Dedifferentiated amniotic fluid mesenchymal stem cell (primary cell): ENCODE data around the gene ATP6V0B.

ENCODE experiments used
- DNase-seq: peaks from one replicate; pipeline ENCODE4 v3.0.0-alpha.2; 2016; ENCODE audit errors: extremely low spot score

Gene ATP6V0B

DNA sequence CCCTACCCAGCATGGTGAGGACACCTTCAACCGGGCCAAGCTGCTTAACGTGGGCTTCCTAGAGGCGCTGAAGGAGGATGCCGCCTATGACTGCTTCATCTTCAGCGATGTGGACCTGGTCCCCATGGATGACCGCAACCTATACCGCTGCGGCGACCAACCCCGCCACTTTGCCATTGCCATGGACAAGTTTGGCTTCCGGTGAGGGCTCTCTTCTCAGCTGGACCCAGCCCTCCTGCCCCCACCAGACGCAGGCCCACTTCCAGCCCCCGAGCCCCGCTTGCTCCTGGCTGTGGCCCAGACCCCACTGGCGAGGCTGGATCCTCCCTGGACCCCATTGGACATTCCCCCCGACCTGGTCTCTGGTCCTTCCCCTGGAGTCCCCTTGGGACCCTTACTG, 10.1 kb downstream of the ATP6V0B start:
- no peak for DNase-seq

DNA sequence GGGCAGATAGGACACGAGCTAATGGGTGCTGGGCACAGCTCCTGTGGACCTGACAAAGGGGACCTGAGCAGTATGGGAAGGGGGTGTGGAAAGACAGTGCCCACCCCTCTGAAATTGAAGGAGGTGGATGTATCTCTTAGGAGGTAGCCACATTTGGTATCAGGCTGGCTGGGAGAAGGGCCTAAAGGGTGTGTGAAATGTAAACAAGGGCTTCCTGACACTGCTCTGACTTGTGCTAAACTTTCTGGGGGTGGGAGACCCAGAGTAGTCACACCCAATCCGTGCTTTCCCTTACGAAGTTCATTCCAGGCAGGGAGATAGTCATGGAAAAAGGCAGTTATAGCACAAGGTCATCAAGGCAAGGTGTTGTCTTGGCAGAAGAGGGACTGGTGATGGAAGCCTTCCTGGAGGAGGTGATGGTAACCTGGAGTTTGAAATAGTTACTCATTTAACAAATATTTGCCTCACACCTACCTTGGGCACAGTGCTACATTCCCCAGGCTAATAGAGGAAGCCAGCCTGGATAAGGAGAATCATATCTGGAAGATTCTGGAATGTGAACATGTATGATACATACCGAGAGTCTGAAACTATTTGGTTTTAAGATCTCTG, 11.3 kb downstream of the ATP6V0B start:
- no peak for DNase-seq

DNA sequence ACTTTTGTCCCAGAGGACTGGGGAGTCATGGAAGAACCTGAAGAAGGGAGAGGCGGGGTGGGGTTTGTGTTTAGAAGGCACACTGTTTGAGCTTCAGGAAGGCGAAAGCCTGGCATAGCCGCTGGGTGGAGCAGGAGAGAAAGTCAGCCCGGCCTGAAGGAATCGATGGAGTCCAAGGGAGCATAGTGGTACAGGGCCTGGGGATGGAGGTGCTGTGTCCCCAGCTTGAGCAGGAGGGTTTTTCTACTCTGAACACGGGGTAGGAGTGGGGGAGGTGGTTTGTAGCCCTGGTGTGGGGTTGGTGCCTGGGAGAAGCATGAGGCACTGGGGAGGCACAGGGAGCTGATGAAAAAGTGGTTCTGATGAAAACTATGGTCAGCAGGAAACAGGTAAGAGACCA, 12.0 kb downstream of the ATP6V0B start:
- DNase-seq, result no peak

DNA sequence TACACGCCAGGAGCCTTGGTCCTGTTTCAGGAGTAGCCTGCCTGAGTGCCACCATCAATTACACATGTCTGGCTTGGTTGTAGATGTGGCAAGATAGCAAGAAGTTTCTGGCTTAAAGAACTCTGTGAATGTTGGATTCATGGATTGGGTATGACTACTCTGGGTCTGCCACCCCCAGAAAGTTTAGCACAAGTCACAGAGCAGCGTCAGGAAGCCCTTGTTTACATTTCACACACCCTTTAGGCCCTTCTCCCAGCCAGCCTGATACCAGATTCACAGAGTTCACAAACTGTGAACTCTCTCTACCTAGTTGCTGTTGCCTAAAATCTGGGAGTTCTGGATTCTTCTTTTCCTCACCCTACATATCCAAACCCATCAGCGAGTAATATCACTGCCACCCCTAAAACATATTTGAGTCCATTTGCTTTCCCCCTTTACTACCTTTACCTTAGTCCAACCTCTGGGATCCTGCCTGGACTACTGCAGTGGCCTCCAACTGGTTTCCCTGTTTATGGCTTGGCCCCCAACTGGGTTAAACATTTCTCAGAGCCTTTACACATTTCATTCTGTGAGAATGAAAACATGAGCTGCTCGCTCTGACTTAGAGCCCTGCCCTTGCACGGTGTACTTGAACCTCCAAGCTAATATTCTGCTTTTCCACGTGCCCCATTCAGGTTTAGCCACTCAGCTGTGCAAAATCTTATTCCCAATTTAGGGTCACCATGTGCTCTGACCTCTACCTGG, 12.6 kb downstream of the ATP6V0B start:
- no peak for DNase-seq

DNA sequence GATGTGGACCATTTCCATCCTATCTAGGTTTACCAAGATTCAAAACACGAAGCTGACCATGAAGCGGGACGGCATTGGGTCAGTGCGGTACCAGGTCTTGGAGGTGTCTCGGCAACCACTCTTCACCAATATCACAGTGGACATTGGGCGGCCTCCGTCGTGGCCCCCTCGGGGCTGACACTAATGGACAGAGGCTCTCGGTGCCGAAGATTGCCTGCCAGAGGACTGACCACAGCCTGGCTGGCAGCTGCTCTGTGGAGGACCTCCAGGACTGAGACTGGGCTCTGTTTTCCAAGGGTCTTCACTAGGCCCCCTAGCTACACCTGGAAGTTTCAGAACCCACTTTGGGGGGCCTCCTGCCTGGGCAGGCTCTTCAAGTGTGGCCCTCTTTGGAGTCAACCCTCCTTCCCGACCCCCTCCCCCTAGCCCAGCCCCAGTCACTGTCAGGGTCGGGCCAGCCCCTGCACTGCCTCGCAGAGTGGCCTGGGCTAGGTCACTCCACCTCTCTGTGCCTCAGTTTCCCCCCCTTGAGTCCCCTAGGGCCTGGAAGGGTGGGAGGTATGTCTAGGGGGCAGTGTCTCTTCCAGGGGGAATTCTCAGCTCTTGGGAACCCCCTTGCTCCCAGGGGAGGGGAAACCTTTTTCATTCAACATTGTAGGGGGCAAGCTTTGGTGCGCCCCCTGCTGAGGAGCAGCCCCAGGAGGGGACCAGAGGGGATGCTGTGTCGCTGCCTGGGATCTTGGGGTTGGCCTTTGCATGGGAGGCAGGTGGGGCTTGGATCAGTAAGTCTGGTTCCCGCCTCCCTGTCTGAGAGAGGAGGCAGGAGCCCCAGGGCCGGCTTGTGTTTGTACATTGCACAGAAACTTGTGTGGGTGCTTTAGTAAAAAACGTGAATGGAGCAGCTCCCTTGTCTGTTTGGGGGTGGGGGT, 15.8 kb downstream of the ATP6V0B start:
- DNase-seq, result no peak

DNA sequence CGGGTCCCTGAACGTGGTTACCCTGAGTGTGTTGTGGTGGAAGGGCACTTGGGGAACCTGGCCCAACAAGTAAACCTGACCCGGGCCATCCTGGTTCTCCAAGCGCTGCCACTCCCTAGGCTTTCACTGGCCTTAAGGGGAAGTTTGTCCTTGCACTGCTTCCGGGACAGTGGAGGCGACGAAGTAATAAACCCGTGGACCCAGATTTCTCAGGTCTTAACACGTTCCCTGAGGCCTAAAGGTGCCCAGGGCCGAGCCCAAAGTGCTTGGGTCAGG, 16.4 kb downstream of the ATP6V0B start:
- DNase-seq, result no peak

DNA sequence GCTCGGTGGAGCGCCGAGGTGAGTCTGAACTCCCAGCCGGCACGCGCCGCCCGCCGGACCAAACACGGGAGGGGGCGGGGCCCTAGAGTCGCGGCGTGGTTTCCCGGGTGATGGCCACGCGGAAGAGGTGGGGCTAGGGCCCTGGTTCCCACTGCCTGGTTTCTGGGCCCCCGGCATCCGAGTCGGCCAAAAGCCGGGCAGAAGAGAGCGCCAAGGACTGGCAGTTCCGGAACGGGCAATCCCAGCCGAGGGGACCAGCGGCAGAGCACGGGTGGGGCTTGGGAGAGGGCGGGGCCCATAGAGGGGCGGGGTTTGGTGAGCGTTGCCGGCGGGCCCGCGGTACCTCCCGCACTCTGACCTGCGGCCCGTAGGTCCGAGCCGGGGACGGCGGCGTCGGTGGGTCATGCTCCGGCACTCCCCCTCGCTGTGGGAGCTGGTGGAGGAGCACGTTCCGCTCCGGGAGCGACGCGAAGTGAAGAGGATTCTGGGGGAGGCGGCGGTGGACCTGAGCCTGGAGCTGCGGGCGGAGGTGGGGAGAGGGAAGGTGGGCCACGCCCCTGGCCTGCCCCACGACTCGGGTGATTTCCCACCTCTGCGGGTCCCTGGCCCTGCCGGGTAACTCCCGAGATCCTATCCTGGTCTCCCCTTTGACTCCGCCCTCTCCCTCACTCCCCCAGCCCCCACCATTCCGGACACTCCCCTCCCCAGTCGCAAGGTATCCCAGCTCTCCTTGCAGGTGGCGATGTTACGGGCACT, 16.9 kb downstream of the ATP6V0B start, which contains the start of gene CCDC24:
Gene CCDC24, plus strand, starts transcription at position 124 of the 756 bp plus-strand sequence. Its CDS starts 280 bp downstream, at position 404.
- DNase-seq, result peak; percentile 77

DNA sequence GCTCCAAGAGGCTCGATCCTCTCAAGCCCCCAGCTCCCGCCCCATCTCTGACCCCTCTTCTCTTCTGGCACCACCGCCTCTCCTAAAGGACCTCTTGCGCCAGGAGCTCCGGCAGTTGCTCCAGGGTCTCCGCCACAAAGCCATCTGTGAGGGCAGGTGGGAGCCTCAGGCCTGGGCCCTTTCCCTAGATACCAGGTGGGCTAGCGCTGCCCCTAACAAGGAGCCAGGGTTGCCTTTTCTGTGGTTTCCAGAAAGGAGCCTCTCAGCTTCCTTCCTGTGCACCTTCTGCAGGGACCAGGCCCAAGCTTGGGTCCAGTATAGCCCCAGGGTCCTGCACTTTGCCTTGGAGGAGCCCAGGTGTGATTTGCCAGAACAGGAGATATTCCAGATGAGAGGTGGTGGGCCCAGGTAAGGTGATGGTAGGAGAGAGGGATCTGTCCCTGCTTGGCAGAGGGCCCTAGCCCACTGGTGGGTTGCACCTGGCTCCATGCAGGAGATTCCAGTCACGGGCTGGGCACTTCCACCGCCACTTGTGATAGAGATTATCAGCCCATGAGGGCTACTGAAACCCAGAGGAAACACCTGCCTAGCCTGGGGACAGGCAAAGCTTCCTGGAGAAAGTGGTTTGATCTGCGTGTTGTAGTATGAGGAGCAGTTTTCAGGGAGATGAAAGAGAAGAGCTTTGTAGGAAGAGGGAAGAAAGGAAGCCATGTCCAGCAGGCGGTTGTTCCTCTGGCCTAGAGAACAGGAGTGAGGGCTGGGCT, 17.7 kb downstream of the ATP6V0B start:
- DNase-seq, result no peak

DNA sequence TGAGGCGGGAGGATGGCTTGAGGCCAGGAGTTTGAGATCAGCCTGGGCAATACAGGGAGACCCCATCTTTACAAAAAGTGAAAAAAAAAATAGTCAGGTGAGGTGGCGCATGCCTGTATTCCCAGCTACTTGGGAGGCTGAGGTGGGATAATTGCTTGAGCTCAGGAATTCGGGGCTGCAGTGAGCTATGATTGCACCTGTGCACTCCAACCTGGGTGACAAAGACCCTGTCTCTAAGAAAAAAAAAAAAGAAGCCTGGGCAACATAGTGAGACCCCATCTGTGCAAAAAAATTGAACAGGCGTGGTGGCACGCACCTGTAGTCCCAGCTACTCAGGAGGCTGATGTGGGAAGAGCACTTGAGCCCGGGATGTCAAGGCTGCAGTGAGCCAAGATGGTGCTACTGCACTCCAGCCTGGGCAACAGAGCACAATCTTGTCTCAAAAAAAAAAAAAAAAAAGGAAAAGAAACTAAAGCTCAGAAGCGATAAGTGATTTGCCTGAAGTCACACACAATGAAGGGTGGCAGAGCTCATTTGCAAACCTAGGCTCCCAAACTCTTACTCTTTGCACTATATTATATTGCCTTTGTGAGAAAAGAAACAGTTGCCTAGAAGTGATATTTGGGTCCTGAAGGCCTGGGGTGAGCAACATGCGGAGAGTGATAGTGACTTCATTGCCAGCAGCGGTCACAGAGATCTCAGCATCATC, 18.6 kb downstream of the ATP6V0B start:
- no peak for DNase-seq

DNA sequence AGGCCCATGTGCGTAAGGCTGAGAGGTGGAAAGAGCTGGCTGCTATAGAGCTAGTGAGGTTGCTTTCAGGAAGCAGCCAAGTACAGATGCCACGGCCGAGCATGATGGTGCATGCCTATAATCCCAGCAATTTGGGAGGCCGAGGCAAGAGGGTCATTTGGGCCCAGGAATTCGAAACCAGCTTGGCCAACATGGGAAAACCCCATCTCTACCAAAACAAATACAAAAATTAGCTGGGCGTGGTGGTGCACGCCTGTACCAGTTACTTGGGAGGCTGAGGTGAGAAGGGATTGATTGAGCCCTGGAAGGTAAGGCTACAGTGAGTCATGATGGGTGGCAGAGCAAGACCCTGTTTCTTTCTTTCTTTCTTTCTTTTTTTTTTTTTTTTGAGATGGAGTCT, 19.3 kb downstream of the ATP6V0B start:
- no peak for DNase-seq

DNA sequence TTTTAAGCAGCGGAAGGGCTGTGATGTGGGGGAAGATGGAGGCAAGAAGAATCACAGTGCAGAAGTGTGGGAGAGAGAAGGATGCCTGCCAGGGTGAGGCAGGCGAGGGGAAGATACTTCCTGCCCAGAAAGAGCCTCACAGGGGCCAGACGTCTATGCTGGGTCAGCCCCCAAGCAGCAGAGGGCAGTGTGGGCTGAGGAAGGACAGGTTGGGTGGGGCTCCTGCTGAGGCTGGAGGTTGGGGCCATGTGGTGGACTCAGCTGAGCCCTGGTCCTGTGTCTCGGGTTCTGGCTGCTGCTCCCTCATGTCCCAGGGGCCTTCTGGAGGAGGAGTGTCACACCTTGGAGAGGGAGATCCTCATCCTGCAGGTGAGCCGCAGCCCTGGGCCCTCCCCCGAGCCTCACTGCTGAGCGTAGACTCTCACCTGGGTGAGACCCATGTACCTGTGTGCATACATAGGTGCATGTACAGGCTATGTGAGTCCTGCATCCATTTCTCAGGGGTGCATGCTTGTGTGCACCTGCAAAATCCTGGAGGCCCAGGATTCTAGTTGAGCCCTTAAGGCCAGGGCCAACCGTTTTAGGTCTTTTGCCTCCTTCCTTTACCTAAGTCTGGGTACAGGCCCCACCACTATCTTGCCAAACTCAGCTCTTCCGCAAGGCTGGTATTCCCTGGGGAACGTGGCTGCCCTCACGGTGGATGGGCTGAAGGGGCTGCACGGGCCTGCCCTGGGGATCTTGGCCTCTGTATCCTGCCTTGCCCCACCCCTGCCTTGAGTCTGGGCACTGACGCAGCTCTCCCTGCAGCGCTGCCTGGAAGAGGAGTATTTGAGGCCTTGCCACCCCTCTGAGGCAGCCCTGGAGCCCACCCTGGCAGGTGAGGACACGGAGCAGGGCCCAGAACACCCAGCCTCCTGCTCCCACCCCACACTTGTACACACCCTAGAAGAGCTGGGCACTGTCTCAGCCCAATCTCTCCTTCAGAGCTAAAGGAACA, 20.3 kb downstream of the ATP6V0B start:
- no peak for DNase-seq

DNA sequence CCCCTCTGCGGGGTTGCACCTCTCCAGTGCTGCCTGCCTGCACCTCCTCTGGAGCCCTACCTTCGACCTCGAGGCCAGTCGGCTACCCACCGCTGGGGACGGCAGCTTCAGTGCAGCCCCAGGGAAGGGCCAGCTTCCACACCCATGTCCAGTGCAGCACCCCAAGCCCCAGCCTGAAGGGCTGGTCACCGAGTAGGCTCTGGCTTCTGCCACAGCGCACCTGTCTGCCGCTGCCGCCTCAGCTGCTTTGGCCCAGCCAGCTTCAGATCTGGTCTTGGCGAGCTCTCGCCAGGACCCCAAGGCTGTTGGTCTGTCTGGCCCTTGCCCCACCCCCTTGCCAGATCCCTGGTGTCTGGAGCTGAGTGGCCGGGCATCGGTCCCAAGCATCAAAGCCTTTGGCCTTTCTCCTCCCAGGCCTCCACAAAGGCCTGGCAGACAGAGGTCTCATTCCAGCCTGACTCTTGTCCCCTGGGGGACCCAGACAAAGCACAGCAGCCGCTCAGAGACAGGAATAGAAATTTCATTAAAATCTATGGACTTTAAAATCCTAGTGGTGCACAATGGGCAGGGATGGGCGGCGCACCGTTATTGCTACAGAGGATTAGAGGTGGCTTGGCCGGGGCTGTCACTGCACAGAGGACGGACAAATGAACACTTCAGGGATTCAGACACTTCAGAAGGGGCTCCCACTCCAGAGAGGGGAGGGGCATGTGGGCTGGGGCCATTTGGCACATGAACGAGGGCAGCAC, 21.4 kb downstream of the ATP6V0B start:
- DNase-seq, result no peak

DNA sequence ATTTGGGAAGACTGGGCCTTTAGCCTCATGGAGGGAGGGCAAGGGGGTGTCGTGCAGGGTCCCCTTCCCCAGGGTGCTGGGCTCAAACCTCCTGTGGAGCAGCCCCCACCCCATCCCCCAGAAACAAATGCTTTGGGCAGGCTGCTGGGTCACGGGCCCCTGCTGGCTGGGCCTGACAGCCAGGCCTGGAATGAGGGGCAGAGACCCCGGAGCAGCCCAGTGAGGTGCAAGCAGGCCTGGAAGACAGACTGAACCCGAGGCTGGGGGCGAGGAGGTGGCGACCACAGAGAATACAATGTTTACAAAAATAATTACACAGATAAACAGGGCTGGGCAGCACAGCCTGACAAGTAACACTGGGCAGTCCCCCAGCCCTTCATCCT, 22.0 kb downstream of the ATP6V0B start:
- DNase-seq, result no peak

DNA sequence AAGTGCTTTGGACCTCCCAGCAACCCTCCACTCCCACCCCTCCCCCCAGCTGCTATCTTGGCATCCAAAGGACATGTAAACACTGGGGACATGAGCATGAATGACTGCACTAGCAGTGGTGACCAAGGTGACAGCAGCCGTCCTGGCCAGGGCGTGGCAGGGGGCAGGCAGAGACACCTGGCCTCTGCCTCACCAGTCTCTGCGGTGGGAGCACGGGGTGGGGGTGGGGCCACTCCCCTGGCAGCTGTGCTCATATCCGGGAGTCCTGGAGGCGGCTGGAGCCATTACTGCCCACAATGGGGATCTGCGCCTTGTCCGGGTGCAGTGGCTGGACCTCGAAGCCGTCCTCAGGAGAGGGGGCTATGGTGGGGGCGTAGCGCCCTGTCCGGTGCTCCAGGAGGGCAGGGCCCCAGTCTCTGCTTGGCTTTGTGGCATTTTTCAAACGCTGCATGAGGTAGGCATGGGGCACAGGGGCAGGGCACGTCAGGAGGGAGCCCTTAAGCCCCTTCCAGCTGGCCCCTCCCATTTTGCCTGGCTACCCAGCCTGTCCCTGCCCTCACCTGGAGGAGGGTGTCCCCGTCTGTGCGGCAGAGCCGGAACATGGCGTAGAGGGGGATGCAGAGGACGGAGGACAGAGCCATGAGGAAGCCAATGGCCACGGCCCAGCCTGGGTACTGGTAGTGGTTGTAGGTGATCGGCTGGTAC, 22.7 kb downstream of the ATP6V0B start:
- DNase-seq, result no peak

DNA sequence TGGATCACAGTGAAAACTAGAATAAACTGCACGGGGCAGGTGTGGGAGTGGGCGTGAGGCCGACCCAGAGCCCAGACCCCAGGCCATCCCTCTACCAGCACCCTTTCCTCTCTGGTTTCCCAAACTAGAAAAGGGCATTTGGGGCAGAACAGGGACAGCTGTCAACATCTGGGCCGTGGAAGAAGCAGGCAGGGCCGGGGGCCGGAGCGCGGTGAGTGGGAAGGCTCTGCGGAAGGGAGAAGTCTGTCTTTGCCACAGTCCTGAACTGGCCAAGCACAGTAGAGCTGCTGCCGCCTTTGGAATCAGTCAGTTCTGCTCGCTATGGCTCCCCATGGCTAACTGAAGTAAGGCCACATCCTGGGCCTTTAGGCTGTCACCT, 23.2 kb downstream of the ATP6V0B start:
- DNase-seq, result no peak

DNA sequence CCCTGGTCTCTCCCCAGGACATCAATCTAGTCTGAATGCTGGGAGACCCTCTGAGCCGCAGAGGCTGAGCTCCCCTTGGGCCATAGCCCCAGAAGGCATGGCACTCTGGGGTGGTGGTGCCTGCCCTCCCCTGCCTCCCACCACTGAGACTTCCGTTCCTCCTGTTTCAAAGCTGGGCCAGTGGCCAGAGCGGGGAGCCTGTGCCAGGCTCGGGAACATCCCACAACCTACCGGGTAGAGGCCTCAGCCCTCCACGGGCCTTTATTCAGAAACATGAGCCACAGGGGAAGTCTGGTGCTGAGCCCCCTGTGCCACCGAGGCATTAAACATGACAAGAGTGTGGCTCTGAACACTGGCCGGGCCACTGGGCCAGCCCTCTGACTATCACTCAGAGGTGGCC, 24.7 kb downstream of the ATP6V0B start:
- DNase-seq, result no peak

DNA sequence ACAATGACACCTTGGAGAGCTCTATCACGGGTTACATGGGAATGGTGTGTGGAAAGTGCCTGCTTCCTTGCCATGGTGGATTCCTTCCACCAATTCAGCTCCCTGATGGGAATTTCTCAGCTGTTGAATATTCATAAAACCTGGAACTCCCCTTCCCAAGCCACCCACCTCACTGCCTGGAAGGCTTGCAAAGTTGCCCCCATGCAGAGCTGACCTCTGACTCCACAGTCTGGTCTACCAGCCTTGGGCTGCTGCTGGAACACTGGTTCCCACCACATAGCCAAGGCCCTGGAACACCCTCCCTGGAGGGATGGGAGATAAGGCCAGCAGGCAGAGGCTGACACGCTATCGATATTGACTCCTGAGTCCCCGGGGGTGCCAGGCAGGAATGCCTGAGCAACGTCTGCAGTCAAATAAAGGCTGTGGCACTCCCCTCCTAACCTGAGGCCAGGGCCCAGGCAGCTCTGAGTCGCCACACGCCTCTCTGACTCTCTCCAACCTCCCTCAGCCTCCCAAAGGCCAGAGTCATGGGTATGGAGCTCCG, 25.4 kb downstream of the ATP6V0B start:
- no peak for DNase-seq

DNA sequence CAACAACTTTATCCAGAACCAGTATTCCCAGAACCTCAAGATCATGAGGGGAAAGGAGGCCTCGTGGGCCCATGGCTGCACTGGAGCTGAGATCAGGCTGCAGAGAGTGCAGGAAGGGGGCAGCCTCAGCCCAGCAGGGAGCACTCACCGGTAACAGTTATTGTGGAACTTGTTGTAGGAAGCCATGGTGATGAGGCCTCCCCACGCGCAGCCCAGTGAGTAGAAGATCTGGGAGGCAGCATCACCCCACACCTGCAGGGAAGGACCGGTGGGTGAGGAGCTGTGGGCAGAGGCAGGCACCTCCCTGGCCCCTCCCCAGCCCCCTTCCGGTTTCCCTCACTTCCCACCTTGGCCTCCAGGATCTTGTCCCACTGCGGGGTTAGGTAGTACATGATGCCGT, 27.4 kb downstream of the ATP6V0B start:
- no peak for DNase-seq
